PC-9 (cell line): ENCODE data around the gene ATP13A5.

Source experiments
- CTCF ChIP-seq: fragments of 200-600 bp; sonication (generic); conservative IDR thresholded peaks from 2 replicates; pipeline ENCODE4 v1.6.1; 2017; ENCODE audit warnings: mixed run types, antibody characterized with exemption, mild to moderate bottlenecking, moderate library complexity
- EZH2 ChIP-seq: fragments of 200-600 bp; sonication (generic); IDR thresholded peaks from 2 replicates; pipeline ENCODE4 v1.8.0; 2017; ENCODE audit warnings: antibody characterized with exemption, low read depth

GRCh38 chr3:193347521-193348501, 30.7 kb downstream of the ATP13A5 start:
- TF ChIP-seq CTCF (no peak), EZH2 (no peak)
